Islet precursor cell (in vitro differentiated cells): ENCODE measurements around the gene KDM4C.
A peak's percentile ranks its signal among the peaks of the same experiment; 100 is the strongest.
"Not testable (repeated sequence)": the region's sequence is repeated elsewhere in the genome, so short reads cannot be mapped to it uniquely, and the experiment has no call there.

Source experiments
- DNase-seq: peaks from one replicate; pipeline ENCODE4 v3.0.0-alpha.2; 2018

KDM4C gene

DNA sequence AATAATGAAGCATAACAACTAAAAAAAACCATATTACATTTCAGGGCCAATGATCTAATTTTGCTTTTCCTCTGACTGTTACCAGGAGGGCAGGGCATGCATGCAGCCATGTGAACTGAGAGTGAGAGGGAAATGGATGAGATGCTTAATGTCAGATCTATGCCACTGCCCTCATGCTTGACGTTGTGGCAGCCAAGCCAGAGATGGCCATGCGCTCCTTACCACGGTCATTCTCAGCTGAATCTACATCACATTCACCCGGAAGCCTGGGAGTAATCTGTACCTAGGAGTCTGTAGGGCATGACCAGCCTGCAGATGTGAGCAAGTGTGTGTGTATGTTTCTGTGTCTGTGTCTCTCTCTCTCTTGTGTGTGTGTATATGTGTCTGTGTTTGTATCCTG, 183.7 kb downstream of the KDM4C start:
- no peak for DNase-seq

DNA sequence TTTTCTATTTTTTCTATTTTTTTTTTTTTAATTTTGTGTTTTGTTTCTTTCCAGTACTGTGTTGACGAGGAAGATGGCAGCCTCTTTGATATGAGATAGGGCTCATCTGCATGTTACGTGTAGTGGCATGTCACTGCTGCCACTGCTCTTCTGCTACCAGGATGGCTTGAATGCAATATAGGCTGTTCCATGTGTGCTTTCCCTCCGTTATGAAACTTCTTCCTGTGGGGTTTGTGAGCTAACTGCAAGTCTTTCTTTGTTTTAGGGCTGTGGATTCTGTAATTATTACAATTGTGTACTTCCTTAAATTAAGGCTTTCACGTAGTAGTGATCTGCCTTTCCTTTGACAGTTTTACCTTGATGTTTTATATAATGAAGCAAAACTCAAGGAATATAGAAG, 184.6 kb downstream of the KDM4C start:
- DNase-seq = no peak

- no peak for DNase-seq
These were observed 185.5 kb downstream of the KDM4C start for GRCh38 chr9:6943293-6943692.

GRCh38 chr9:6944093-6944551, 186.3 kb downstream of the KDM4C start:
- no peak for DNase-seq

DNA sequence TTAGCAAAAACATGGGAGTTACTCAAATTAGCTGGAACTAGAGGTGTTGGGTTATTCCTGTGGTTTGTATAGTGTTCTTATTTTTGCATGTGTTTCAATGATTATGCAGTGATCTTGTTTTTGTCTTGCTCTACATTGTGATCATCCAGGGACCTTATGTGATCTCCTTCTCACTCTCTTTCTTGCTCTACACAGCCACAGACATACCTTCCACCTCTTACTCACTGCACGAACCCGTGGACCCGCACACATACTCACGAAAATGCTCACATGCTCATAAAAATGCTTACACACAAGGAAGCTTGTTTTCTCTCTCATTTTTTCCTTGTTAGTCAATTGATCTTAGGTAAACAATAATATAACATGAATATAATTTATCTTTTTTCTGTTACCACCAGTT, 187.1 kb downstream of the KDM4C start:
- DNase-seq = no peak

- DNase-seq = no peak
These were observed 188.0 kb downstream of the KDM4C start for GRCh38 chr9:6945816-6946215.

- no peak for DNase-seq
These were observed 188.9 kb downstream of the KDM4C start for GRCh38 chr9:6946583-6947166.

DNA sequence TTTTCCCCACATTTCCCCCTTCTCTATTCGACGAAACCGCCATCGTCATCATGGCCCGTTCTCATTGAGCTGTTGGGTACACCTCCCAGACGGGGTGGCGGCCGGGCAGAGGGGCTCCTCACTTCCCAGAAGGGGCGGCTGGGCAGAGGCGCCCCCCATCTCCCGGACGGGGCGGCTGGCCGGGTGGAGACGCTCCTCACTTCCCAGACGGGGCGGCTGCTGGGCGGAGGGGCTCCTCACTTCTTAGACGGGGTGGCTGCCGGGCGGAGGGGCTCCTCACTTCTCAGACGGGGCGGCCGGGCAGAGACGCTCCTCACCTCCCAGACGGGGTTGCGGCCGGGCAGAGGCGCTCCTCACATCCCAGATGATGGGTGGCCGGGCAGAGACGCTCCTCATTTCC, 191.1 kb downstream of the KDM4C start:
- not testable (repeated sequence) for DNase-seq

GRCh38 chr9:6955251-6955921, 197.6 kb downstream of the KDM4C start:
- DNase-seq = peak; percentile 62

- no peak for DNase-seq
These were observed 199.1 kb downstream of the KDM4C start for GRCh38 chr9:6956879-6957278.

DNA sequence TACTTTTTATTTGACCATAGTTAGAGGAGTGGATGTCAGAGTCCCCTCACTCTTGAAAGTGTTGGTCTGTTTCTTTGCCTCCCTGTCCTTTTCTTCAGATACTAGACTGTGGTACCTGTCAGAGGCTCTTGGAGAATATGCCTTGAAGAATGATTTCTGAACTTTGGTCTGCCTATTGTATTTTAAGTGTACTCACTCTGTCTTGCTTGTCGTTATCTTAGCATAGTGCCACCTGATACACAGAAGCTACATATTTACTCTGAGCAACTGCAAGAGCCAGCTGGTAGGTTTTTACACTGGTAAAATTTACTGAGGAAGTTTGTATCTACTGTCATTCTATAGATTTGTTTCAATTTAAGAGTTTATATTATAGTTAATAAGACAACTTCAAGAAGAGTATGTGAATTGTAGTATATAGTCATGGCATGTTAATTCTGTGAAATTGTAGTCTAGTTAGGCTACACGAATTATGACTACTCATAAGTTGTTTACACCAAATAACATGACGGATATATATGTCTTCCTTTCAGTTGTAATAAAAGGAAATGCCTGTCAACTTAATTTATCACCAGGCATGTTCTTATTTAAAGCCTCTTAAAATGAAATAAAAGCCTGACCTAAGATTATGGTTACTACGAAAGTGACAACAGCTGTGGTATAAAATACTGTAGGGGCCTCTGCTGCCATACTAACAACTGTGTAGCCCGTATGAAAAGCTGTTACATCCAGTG, 201.7 kb downstream of the KDM4C start:
- no peak for DNase-seq

GRCh38 chr9:6960777-6961176, 203.0 kb downstream of the KDM4C start:
- no peak for DNase-seq

DNA sequence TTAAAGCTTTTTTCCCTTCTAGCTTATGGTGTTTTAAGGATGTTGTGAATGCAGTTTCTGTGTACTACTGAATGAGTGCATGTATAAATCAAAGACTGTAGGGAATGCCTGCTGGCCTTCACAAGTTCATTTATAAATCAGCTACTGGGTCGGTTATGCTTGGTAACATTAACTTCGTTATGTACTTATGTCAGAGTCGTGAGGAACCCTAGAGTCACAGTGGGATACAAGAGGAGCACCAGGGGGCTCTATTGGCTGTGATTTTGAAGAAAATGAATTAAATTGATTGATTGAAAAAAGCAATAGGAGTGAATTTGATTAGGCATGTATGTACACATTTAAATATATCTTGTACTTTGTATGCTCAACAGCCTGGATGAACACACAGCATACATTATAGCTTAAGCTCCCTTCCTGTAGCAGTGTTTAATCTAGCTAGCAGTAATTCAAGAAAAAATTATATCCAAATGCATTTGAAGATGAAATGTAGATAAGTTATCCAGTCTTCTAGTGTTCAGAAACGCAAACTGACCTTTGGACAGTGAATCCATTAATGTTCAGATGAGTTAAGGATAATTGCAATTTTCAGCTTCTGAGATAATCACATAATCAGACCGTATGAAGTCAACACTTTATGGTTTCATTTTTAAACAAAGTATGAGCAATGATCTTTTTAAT, 204.2 kb downstream of the KDM4C start:
- DNase-seq = no peak

- DNase-seq = no peak
These were observed 207.8 kb downstream of the KDM4C start for GRCh38 chr9:6965566-6965965.

DNA sequence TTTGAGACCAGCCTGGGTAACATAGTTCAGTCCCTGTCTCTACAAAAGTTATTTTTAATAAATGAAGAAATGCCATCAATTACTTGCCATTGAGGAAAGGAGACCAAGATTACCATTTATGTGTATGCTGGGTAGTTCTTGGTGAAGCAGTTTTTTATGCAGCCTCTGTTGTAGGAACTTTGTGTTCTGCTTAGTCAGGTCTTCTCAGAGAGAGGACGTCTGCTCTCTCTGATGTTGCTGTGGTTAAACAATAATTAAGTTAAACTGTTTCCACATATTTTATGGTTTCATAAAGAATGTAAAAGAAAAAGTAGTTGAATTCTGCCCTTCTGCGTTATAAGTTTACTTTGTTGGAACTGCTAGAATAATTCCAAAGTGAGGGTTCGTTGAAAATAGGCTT, 210.5 kb downstream of the KDM4C start:
- DNase-seq = no peak

- no peak for DNase-seq
These were observed 212.0 kb downstream of the KDM4C start for GRCh38 chr9:6969805-6970204.

GRCh38 chr9:6973089-6973488, 215.3 kb downstream of the KDM4C start:
- DNase-seq = no peak

- no peak for DNase-seq
These were observed 216.0 kb downstream of the KDM4C start for GRCh38 chr9:6973762-6974161.

DNA sequence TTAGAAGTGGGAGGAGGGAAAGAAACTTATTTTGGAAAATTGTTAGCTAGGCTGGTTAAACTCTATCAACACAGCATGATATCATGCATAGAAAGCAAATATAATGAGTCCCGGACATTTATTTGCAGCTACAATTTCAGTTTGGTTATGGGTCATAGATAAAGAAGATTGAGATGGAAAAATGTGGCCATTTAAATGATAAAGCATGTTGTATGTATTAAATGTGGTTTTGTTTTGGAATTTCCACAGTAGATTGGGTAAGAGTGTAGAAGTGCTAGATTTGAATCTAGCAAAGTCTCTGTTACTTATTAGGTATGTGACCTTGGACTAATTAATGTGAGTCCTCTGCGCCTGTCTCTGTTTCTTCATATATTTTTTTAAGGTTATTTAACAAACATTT, 217.4 kb downstream of the KDM4C start:
- no peak for DNase-seq

GRCh38 chr9:6977761-6978160, 220.0 kb downstream of the KDM4C start:
- no peak for DNase-seq

DNA sequence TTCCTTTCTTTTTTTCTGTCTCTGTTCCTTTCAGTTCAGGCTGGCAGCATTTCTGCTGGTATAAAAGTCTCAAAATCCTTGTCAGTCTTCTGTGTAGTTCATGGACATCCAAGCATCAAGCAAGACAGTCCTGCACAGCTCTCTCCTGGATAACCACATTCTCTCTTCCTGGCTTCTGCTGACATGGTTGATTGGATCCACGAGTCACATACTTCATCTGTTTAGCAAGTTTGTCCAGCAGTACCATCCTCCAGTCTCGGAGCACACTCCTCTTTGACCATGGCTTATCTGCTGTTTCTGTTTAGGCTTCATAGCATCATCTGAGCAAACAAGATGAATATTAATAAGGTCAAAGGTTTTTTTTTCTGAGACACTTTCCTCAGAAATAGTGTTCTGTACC, 220.8 kb downstream of the KDM4C start:
- no peak for DNase-seq

- peak; percentile 61 for DNase-seq
These were observed 227.3 kb downstream of the KDM4C start for GRCh38 chr9:6984941-6985578.

- DNase-seq = no peak
These were observed 228.5 kb downstream of the KDM4C start for GRCh38 chr9:6986141-6986815.
